ENCODE measurements around the gene TMC3.

TMC3 gene

DNA sequence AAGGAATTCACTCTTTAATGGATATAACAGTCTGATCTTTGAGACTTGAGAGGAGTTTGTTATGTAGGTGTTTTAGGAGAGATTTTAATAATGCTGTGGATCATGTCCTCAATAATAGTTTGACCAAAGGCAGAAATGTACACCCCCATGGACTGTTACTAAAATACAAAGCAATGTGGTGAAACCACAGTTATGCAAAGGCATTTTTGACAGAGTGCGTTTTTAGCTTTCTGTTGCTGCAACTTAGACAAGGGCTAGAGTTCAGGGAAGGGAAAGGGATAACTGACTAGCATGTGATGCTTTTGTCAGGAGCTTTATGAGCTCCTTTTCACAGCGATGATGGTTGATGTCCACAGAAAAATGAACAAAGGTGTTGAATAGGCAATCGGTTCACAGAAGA is 46.5 kb downstream of the TMC3 start:
- H3K9me2 ChIP-seq (ENCODE audit: low read depth, low read length): no peaks in the 10 kb centered on the region
- no peaks in the 10 kb centered on the region for H3K36me3 ChIP-seq (ENCODE audit: insufficient read depth, low read length)
- no peak for TF ChIP-seq EZH2 (IDR thresholded peaks at IDR 0.05; ENCODE audit: borderline replicate concordance, low read length)
- TF ChIP-seq, protein P1, sequence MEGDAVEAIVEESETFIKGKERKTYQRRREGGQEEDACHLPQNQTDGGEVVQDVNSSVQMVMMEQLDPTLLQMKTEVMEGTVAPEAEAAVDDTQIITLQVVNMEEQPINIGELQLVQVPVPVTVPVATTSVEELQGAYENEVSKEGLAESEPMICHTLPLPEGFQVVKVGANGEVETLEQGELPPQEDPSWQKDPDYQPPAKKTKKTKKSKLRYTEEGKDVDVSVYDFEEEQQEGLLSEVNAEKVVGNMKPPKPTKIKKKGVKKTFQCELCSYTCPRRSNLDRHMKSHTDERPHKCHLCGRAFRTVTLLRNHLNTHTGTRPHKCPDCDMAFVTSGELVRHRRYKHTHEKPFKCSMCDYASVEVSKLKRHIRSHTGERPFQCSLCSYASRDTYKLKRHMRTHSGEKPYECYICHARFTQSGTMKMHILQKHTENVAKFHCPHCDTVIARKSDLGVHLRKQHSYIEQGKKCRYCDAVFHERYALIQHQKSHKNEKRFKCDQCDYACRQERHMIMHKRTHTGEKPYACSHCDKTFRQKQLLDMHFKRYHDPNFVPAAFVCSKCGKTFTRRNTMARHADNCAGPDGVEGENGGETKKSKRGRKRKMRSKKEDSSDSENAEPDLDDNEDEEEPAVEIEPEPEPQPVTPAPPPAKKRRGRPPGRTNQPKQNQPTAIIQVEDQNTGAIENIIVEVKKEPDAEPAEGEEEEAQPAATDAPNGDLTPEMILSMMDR (IDR thresholded peaks at IDR 0.05; ENCODE audit: low read length): no peak
- H2AFZ ChIP-seq (ENCODE audit: low read length): no peak overlapping the region
- no peaks in the 10 kb centered on the region for H3K27me3 ChIP-seq (ENCODE audit: insufficient read depth, low read length)
- H3K27ac ChIP-seq (ENCODE audit: low read depth, low read length, poor library complexity, severe bottlenecking): no peak overlapping the region
- H3K9ac ChIP-seq (ENCODE audit: low read length): no peak overlapping the region
- H3K79me2 ChIP-seq (ENCODE audit: insufficient read depth, low read length): no peaks in the 10 kb centered on the region
- H3K4me1 ChIP-seq (ENCODE audit: insufficient read depth, low read length, severe bottlenecking): peaks cover 20% of the 10 kb centered on the region
- no peaks in the 10 kb centered on the region for H3K9me3 ChIP-seq (ENCODE audit: low read length)
- H4K20me1 ChIP-seq (ENCODE audit: insufficient read depth, low read length): no peaks in the 10 kb centered on the region
- H3K4me2 ChIP-seq (ENCODE audit: low read length): no peak overlapping the region
- H3K4me3 ChIP-seq (ENCODE audit: low read depth, low read length, poor library complexity, severe bottlenecking): no peak overlapping the region
- H3F3A ChIP-seq (ENCODE audit: insufficient read depth, low read length): no peaks in the 10 kb centered on the region

DNA sequence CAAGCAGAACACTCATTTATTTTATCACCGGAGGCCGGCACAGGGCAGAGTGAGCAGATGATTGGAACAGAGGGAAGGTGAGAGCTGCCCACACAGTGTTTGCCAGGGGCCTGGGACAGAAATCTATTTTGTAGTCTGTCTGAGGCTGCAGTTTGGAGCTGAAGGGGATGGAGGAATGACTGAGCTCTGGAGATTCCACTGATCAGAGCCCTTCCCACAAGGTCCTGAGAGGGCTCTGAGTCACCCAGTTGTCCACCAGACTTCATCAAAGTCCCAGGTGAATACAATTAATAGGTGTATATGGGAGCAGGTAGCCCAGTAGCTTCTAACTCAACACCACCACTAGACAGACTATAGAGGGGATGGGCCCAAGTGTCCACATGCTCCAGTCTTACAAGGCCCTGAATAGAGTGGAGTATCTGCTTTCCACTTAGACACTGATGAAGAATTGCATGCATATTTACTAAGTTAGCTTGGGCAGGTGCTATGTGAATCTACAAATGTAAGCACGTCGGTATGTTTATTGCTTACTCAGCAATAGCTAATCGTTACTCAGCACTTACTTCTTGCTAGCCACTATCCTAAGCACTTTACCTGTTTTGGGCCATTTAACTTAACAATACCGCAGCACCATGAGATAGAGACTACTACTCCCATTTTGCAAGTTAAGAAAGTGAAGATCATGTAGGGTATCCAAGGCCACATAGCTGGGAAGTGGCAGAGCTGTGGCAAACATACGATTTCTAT is 47.4 kb downstream of the TMC3 start:
- no peaks in the 10 kb centered on the region for H3K36me3 ChIP-seq (ENCODE audit: insufficient read depth, low read length)
- no peak overlapping the region for H3K4me2 ChIP-seq (ENCODE audit: low read length)
- H4K20me1 ChIP-seq (ENCODE audit: insufficient read depth, low read length): no peaks in the 10 kb centered on the region
- H3K9me2 ChIP-seq (ENCODE audit: low read depth, low read length): no peaks in the 10 kb centered on the region
- no peak overlapping the region for H2AFZ ChIP-seq (ENCODE audit: low read length)
- H3F3A ChIP-seq (ENCODE audit: insufficient read depth, low read length): no peaks in the 10 kb centered on the region
- TF ChIP-seq, protein P1 (IDR thresholded peaks at IDR 0.05; ENCODE audit: low read length): no peak
- no peaks in the 10 kb centered on the region for H3K27me3 ChIP-seq (ENCODE audit: insufficient read depth, low read length)
- no peak overlapping the region for H3K27ac ChIP-seq (ENCODE audit: low read depth, low read length, poor library complexity, severe bottlenecking)
- peaks cover 22% of the 10 kb centered on the region for H3K4me1 ChIP-seq (ENCODE audit: insufficient read depth, low read length, severe bottlenecking)
- H3K79me2 ChIP-seq (ENCODE audit: insufficient read depth, low read length): no peaks in the 10 kb centered on the region
- no peaks in the 10 kb centered on the region for H3K9me3 ChIP-seq (ENCODE audit: low read length)
- no peak overlapping the region for H3K4me3 ChIP-seq (ENCODE audit: low read depth, low read length, poor library complexity, severe bottlenecking)
- no peak overlapping the region for H3K9ac ChIP-seq (ENCODE audit: low read length)

DNA sequence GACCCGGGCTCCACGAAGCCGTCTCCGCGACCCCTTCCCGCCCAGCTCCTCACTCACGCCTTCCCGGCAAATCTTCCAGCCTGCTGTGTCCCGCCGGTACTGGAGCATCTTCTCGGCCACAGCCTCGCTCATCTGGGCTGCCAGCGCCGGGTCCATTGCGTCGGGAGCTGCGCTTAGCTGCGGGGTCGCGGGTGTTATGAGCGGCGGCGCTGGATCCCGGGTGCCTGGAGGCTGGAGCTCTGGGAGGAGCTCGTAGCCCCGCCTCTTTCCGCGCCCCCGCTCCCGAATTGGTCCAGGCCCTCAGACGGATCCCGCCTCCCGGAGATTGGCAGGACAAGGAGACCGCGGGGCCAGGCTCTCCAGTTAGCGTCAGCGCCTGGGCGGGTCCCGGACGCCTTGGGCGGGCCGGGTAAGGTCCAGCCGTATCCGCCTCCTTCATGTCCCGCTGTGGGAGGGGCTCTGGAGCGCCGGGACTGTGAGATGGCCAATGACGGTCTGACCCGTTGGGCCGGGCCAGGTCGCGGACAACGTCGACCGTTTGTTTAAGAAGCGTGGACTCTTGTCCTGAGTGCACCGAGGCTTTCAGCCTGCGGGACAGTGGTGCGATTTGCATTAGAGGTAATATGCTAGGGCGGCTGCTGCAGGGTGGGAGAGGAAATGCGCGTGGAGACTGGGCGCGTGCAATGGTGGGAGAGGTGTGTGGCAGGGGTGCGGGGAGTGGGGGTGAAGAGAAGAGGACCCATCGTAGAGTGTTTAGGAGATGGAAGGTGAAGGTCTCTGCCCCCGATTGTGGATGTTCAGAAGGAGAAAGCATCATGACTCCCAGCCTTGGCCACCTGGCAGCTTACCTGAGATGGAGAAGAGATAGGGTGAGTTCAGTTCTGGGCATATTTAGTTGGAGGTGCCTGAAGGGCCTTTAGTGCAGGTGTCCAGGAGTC is 49.8 kb downstream of the TMC3 start, which contains the start of gene STARD5:
TSS of gene STARD5 (minus strand) at position 198 of the 938 bp plus-strand sequence. CDS start at position 156, 42 bp downstream.
- peak within 1 kb of the TSS; percentile 17; the same call in 1 of the 2 replicates for H2AFZ ChIP-seq (ENCODE audit: low read length)
- no peaks in the 10 kb centered on the region for H3K9me3 ChIP-seq (ENCODE audit: low read length)
- TF ChIP-seq, protein P1 (IDR thresholded peaks at IDR 0.05; ENCODE audit: low read length): no peak
- no peak for TF ChIP-seq EZH2 (IDR thresholded peaks at IDR 0.05; ENCODE audit: borderline replicate concordance, low read length)
- H3K9me2 ChIP-seq (ENCODE audit: low read depth, low read length): no peaks in the 10 kb centered on the region
- H3K79me2 ChIP-seq (ENCODE audit: insufficient read depth, low read length): no peaks in the 10 kb centered on the region
- no peaks in the 10 kb centered on the region for H4K20me1 ChIP-seq (ENCODE audit: insufficient read depth, low read length)
- no peaks in the 10 kb centered on the region for H3F3A ChIP-seq (ENCODE audit: insufficient read depth, low read length)
- H3K27ac ChIP-seq (ENCODE audit: low read depth, low read length, poor library complexity, severe bottlenecking): no peak within 1 kb of the TSS
- peaks cover 2% of the 10 kb centered on the region; the same call in 1 of the 2 replicates for H3K36me3 ChIP-seq (ENCODE audit: insufficient read depth, low read length)
- H3K4me2 ChIP-seq (ENCODE audit: low read length): peak within 1 kb of the TSS; percentile 79
- H3K27me3 ChIP-seq (ENCODE audit: insufficient read depth, low read length): no peaks in the 10 kb centered on the region
- H3K4me1 ChIP-seq (ENCODE audit: insufficient read depth, low read length, severe bottlenecking): peaks cover 22% of the 10 kb centered on the region
- peak within 1 kb of the TSS; percentile 70 for H3K4me3 ChIP-seq (ENCODE audit: low read depth, low read length, poor library complexity, severe bottlenecking)
- H3K9ac ChIP-seq (ENCODE audit: low read length): peak within 1 kb of the TSS; percentile 67
